Suprapubic skin (tissue), 4 donors: ENCODE measurements around the gene TPPP2.

ENCODE experiments used
- CTCF ChIP-seq, 2 donors: fragments of 200-600 bp in 1 of 2; fragments of 450-650 bp in 1 of 2; sonication (generic) in 1 of 2; IDR thresholded peaks; one replicate each; pipeline ENCODE4 v1.5.1; 2016 to 2019; ENCODE audit warnings: antibody characterized with exemption in 2 of 2, mild to moderate bottlenecking in 1 of 2, moderate library complexity in 1 of 2
- EP300 ChIP-seq: sonication (generic); formaldehyde crosslinking; IDR thresholded peaks from one replicate; pipeline ENCODE4 v1.6.1; 2017; ENCODE audit warnings: antibody characterized with exemption
- POLR2A ChIP-seq, 2 donors: fragments of 450-650 bp; IDR thresholded peaks; one replicate each; pipeline ENCODE4 v1.6.1; 2017; ENCODE audit warnings: antibody characterized with exemption in 2 of 2, mild to moderate bottlenecking in 2 of 2, moderate library complexity in 2 of 2
- POLR2AphosphoS5 ChIP-seq, 3 donors: sonication (generic); formaldehyde crosslinking; IDR thresholded peaks; one replicate each; pipeline ENCODE4 v1.6.1; 2017; ENCODE audit warnings: antibody characterized with exemption in 3 of 3

GRCh38 chr14:21072781-21073339 is 42.8 kb downstream of the TPPP2 start:
- no peak for TF ChIP-seq POLR2A (IDR thresholded peaks at IDR 0.05)
- TF ChIP-seq CTCF (IDR thresholded peaks at IDR 0.05) = no peak
- TF ChIP-seq POLR2AphosphoS5 (IDR thresholded peaks at IDR 0.05) = no peak
- no peak for TF ChIP-seq EP300
